Neural cell (in vitro differentiated cells): Measurements from ENCODE around the gene HIPK2. TPM values are rescaled to one million over a fixed set of nuclear protein-coding genes. Genes with fewer than 3 reads are reported as not detected.

Experiments used
- H2AFZ ChIP-seq: fragments of 200-600, 300-800 bp; sonication (generic), shearing (Covaris generic); 2 replicates; pipeline ENCODE4 v1.6.0; 2014; ENCODE audit warnings: low read depth, mild to moderate bottlenecking, antibody characterized with exemption, low read length, moderate library complexity
- H3F3A ChIP-seq: fragments of 200-600 bp; shearing (Covaris generic); 2 replicates; pipeline ENCODE4 v1.6.1; 2016; ENCODE audit warnings: mild to moderate bottlenecking, moderate library complexity, mixed read lengths, antibody characterized with exemption, low read length; ENCODE audit not compliant: insufficient read depth, poor library complexity, severe bottlenecking
- H3K27ac ChIP-seq: fragments of 200-600, 300-800 bp; sonication (generic), shearing (Covaris generic); 2 replicates; pipeline ENCODE4 v1.5.1; 2014; ENCODE audit warnings: mild to moderate bottlenecking, low read length, moderate library complexity
- H3K27me3 ChIP-seq: fragments of 300-800, 200-600 bp; sonication (generic), shearing (Covaris generic); 2 replicates; pipeline ENCODE4 v1.6.0; 2014; ENCODE audit warnings: mild to moderate bottlenecking, low read depth, low read length, moderate library complexity; ENCODE audit not compliant: insufficient read depth
- H3K36me3 ChIP-seq: fragments of 300-800, 200-600 bp; sonication (generic), shearing (Covaris generic); 2 replicates; pipeline ENCODE4 v1.5.1; 2014; ENCODE audit warnings: mild to moderate bottlenecking, antibody characterized with exemption, low read length, moderate library complexity; ENCODE audit not compliant: insufficient read depth
- H3K4me2 ChIP-seq: fragments of 300-800, 200-600 bp; sonication (generic), shearing (Covaris generic); 2 replicates; pipeline ENCODE4 v1.6.0; 2014; ENCODE audit warnings: mild to moderate bottlenecking, low read length
- H3K4me3 ChIP-seq: fragments of 300-800, 200-600 bp; sonication (generic), shearing (Covaris generic); 2 replicates; pipeline ENCODE4 v1.5.1; 2014; ENCODE audit warnings: mild to moderate bottlenecking, low read length, moderate library complexity
- H3K79me2 ChIP-seq: fragments of 200-600 bp; shearing (Covaris generic); replicated peaks from 2 replicates; pipeline ENCODE4 v1.6.0; 2014; ENCODE audit warnings: mild to moderate bottlenecking, low read length, moderate library complexity; ENCODE audit not compliant: insufficient read depth
- H3K9ac ChIP-seq: fragments of 300-800, 200-600 bp; sonication (generic), shearing (Covaris generic); 2 replicates; pipeline ENCODE4 v1.6.1; 2016; ENCODE audit warnings: mild to moderate bottlenecking, low read length, mixed read lengths
- H3K9me2 ChIP-seq: fragments of 200-600 bp; shearing (Covaris generic); 2 replicates; pipeline ENCODE4 v1.6.1; 2016; ENCODE audit warnings: mild to moderate bottlenecking, low read length, mixed read lengths; ENCODE audit not compliant: insufficient read depth
- H3K9me3 ChIP-seq: fragments of 200-600, 300-800 bp; sonication (generic), shearing (Covaris generic); 2 replicates; pipeline ENCODE4 v1.6.1; 2016; ENCODE audit warnings: mild to moderate bottlenecking, mixed run types, low read length, moderate library complexity, mixed read lengths
- H4K20me1 ChIP-seq: fragments of 200-600 bp; shearing (Covaris generic); 2 replicates; pipeline ENCODE4 v1.6.1; 2016; ENCODE audit warnings: mild to moderate bottlenecking, mixed run types; ENCODE audit not compliant: insufficient read depth
- EP300 ChIP-seq: fragments of 450-650 bp; conservative IDR thresholded peaks from 2 replicates; pipeline ENCODE4 v1.6.1; 2014; ENCODE audit warnings: antibody characterized with exemption, mild to moderate bottlenecking, moderate library complexity; ENCODE audit not compliant: poor library complexity, severe bottlenecking
- EZH2 ChIP-seq: fragments of 200-600, 300-800 bp; shearing (Covaris generic), sonication (generic); IDR thresholded peaks from 2 replicates; pipeline ENCODE4 v1.6.1; 2014; ENCODE audit warnings: antibody characterized with exemption, low read length, borderline replicate concordance, mild to moderate bottlenecking; ENCODE audit not compliant: insufficient read depth, poor library complexity, severe bottlenecking
- MXI1 ChIP-seq: fragments of 450-650 bp; conservative IDR thresholded peaks from 2 replicates; pipeline ENCODE4 v1.6.1; 2014; ENCODE audit warnings: antibody characterized with exemption, mild to moderate bottlenecking; ENCODE audit not compliant: poor library complexity, severe bottlenecking
- POLR2AphosphoS5 ChIP-seq: IDR thresholded peaks from 2 replicates; pipeline ENCODE4 v1.6.1; 2012
- RAD21 ChIP-seq: fragments of 450-650 bp; conservative IDR thresholded peaks from 2 replicates; pipeline ENCODE4 v1.6.1; 2014; ENCODE audit warnings: antibody characterized with exemption, mild to moderate bottlenecking, moderate library complexity
- REST ChIP-seq: IDR thresholded peaks from 2 replicates; pipeline ENCODE4 v1.6.1; 2012; ENCODE audit warnings: borderline replicate concordance
- SMC3 ChIP-seq: fragments of 450-650 bp; conservative IDR thresholded peaks from 2 replicates; pipeline ENCODE4 v1.6.1; 2014; ENCODE audit warnings: antibody characterized with exemption, mild to moderate bottlenecking, moderate library complexity; ENCODE audit not compliant: poor library complexity
- TAF1 ChIP-seq: IDR thresholded peaks from 2 replicates; pipeline ENCODE4 v1.6.1; 2012; ENCODE audit warnings: low read depth
- polyA plus RNA-seq: library from polyadenylated mRNA; depleted of rRNA; stranded (reverse); fragments of >200 nt; gene quantifications from 2 replicates; pipeline ENCODE4 v1.2.3, GENCODE V29; 2014
- TF ChIP-seq, protein P1 (sequence below): fragments of 450-650 bp; IDR thresholded peaks from 2 replicates; pipeline ENCODE4 v1.5.1; 2014; ENCODE audit warnings: antibody characterized with exemption, mild to moderate bottlenecking, moderate library complexity; ENCODE audit not compliant: poor library complexity, severe bottlenecking

Gene HIPK2
- polyA plus RNA-seq, 1 donor from 2014 or later = 8.5 TPM

- TF ChIP-seq MXI1 (no peak), REST (no peak), EZH2 (no peak), TAF1 (no peak), POLR2AphosphoS5 (no peak), RAD21 (no peak), EP300 (no peak), SMC3 (no peak)
- TF ChIP-seq, protein P1, sequence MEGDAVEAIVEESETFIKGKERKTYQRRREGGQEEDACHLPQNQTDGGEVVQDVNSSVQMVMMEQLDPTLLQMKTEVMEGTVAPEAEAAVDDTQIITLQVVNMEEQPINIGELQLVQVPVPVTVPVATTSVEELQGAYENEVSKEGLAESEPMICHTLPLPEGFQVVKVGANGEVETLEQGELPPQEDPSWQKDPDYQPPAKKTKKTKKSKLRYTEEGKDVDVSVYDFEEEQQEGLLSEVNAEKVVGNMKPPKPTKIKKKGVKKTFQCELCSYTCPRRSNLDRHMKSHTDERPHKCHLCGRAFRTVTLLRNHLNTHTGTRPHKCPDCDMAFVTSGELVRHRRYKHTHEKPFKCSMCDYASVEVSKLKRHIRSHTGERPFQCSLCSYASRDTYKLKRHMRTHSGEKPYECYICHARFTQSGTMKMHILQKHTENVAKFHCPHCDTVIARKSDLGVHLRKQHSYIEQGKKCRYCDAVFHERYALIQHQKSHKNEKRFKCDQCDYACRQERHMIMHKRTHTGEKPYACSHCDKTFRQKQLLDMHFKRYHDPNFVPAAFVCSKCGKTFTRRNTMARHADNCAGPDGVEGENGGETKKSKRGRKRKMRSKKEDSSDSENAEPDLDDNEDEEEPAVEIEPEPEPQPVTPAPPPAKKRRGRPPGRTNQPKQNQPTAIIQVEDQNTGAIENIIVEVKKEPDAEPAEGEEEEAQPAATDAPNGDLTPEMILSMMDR = no peak
- H3K9ac ChIP-seq = no peak overlapping the region
- H3K9me3 ChIP-seq = no peaks in the 10 kb centered on the region
- H2AFZ ChIP-seq = no peak overlapping the region
- no peaks in the 10 kb centered on the region for H3K79me2 ChIP-seq
- no peak overlapping the region for H3K4me2 ChIP-seq
- no peaks in the 10 kb centered on the region for H4K20me1 ChIP-seq
- no peak overlapping the region for H3K27ac ChIP-seq
- no peaks in the 10 kb centered on the region for H3F3A ChIP-seq
- no peak overlapping the region for H3K4me3 ChIP-seq
- no peaks in the 10 kb centered on the region for H3K36me3 ChIP-seq
- H3K9me2 ChIP-seq = no peaks in the 10 kb centered on the region
- no peaks in the 10 kb centered on the region for H3K27me3 ChIP-seq
These were observed 31.1 kb upstream of the HIPK2 start for GRCh38 chr7:139808846-139809442.

DNA sequence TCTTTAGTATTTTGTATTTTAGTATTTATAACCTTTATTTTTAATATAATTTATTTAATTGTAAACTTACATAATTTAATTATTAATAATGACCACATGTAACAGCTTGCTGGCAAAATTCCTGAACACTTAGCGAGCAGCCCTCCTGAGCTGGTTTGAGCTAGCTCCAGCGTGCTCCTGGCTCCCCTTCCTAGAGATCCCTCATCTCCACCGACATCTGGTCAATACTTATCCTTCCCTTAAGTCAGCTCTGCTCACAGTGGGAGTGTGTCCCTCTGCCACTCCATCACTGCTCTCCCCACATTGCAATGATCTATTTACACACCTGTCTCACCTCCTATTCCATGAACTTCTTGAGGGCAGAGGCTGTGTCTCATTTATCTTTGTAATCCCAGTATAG lies 30.6 kb upstream of the HIPK2 start:
- H3K4me2 ChIP-seq = no peak overlapping the region
- peaks cover 3% of the 10 kb centered on the region for H3K9me3 ChIP-seq
- no peak overlapping the region for H3K4me3 ChIP-seq
- H4K20me1 ChIP-seq = no peaks in the 10 kb centered on the region
- H3K27me3 ChIP-seq = no peaks in the 10 kb centered on the region
- H3K79me2 ChIP-seq = no peaks in the 10 kb centered on the region
- H3K27ac ChIP-seq = no peak overlapping the region
- TF ChIP-seq POLR2AphosphoS5 = no peak
- no peak for TF ChIP-seq EZH2
- TF ChIP-seq SMC3 = no peak
- TF ChIP-seq MXI1 = no peak
- TF ChIP-seq EP300 = no peak
- no peak for TF ChIP-seq REST
- TF ChIP-seq, protein P1 = no peak
- TF ChIP-seq TAF1 = no peak
- no peak for TF ChIP-seq RAD21
- no peaks in the 10 kb centered on the region for H3K36me3 ChIP-seq
- no peak overlapping the region for H3K9ac ChIP-seq
- H3K9me2 ChIP-seq = no peaks in the 10 kb centered on the region
- no peak overlapping the region for H2AFZ ChIP-seq
- H3F3A ChIP-seq = no peaks in the 10 kb centered on the region
